Adrenal gland (tissue), 12 donors: ENCODE measurements around the gene NAA38. TPM values are rescaled to one million over a fixed set of nuclear protein-coding genes. Genes with fewer than 3 reads are reported as not detected.
A peak's percentile ranks its signal among the peaks of the same experiment; 100 is the strongest.

ENCODE experiments used
- DNase-seq, 7 donors: peaks; one replicate each; pipeline ENCODE4 v3.0.0-alpha.2; 2019 to 2020
- H3K27ac ChIP-seq, 5 donors: fragments of 200-600 bp; sonication (generic) in 4 of 5; 1 replicate in 3 of 5; 2 replicates in 2 of 5; pipeline versions ENCODE4 v1.5.1 to v1.8.0; 2016 to 2020; ENCODE audit warnings: mild to moderate bottlenecking in 1 of 5
- H3K27me3 ChIP-seq: fragments of 200-600 bp; 2 replicates; pipeline ENCODE4 v1.8.0; 2021
- H3K36me3 ChIP-seq, 2 donors: fragments of 200-600 bp; replicated peaks in 1 of 2; 1 replicate in 1 of 2; 2 replicates in 1 of 2; pipeline versions ENCODE4 v1.5.1 to v1.8.0; 2018 to 2022
- H3K4me1 ChIP-seq, 2 donors: fragments of 200-600 bp; replicated peaks in 1 of 2; 1 replicate in 1 of 2; 2 replicates in 1 of 2; pipeline versions ENCODE4 v1.5.1 to v1.8.0; 2018 to 2021
- H3K4me3 ChIP-seq, 4 donors: fragments of 200-600 bp; sonication (generic) in 3 of 4; one replicate each; pipeline ENCODE4 v1.5.1; 2016 to 2018
- H3K9me3 ChIP-seq, 3 donors: fragments of 200-600 bp; sonication (generic) in 1 of 3; replicated peaks in 1 of 3; 1 replicate in 2 of 3; 2 replicates in 1 of 3; pipeline versions ENCODE4 v1.5.1 to v1.8.0; 2016 to 2021
- POLR2A ChIP-seq, 2 donors: fragments of 450-650 bp; IDR thresholded peaks; one replicate each; pipeline ENCODE4 v1.6.1; 2017; ENCODE audit warnings: antibody characterized with exemption in 2 of 2, mild to moderate bottlenecking in 2 of 2, moderate library complexity in 1 of 2
- WGBS, 4 donors: extraction: QIAGEN DNeasy Blood & Tissue Kit in 2 of 4; methylation state at CpG; one replicate each; pipeline versions ENCODE4 v1.1.5 to v1.1.7; 2013 to 2017; 5-methylcytosine and 5-hydroxymethylcytosine counted together
- intact Hi-C, 2 donors: fragments of 100-400 bp; cut with DNase I; formaldehyde crosslinking; loops; one replicate each; pipeline versions ENCODE4 v1.14.1 to v1.15.0; 2022 to 2023
- polyA plus RNA-seq, 3 donors: library from polyadenylated mRNA; stranded (reverse); fragments of 200-250 nt in 2 of 3; fragments of 350-450 nt in 1 of 3; fragmentation: Illumina TruSeq in 1 of 3; extraction: RNeasy Lipid Tissue Mini Kit (QIAGEN cat#74804) in 1 of 3; gene quantifications; one replicate each; pipeline ENCODE4 v1.2.3, GENCODE V29; 2013 to 2014
- total RNA-seq, 9 donors: library from RNA; depleted of rRNA in 4 of 9; stranded (reverse); fragments of >200 nt in 4 of 9; fragments of 120-200 nt in 1 of 9; fragmentation: NEBNext Ultra II Directional in 1 of 9; extraction: Animal tissue kit (Norgen Biotek cat#: 25700) in 1 of 9; gene quantifications; one replicate each; pipeline versions ENCODE4 v1.1.0 to v1.2.4, GENCODE V29; 2013 to 2023
- TF ChIP-seq, protein P1 (sequence below), 6 experiments: fragments of 450-650 bp in 4 of 6; fragments of 200-600 bp in 2 of 6; sonication (generic) in 1 of 6; IDR thresholded peaks; 1 replicate in 5 of 6; 2 replicates in 1 of 6; pipeline versions ENCODE4 v1.5.1 to v1.8.0; 2016 to 2021; ENCODE audit warnings: antibody characterized with exemption in 6 of 6, mild to moderate bottlenecking in 2 of 6, moderate library complexity in 1 of 6
- donor health status: healthy with polysubstance abuse.
- donor health status: Bipolar disorder and iron deficiency.
- donor health status: DM: yes; HTN: yes; CAD: no.
- donor health status: DM: no; HTN: no; CAD: no.
- donor health status: DM: no; HTN: no; CAD: no.
- donor health status: DM: yes; HTN: yes; CAD: no.

The NAA38 gene
- total and polyA plus RNA-seq, 12 donors: 34.5 to 424 (median 128) TPM

- H3K4me3 ChIP-seq: no peak overlapping the region
- DNase-seq: peak in 1 of 7 donors; percentile 19
- no peaks in the 10 kb centered on the region for H3K9me3 ChIP-seq
- H3K4me1 ChIP-seq: peaks cover 6 to 7% of the 10 kb centered on the region in 2 donors
- no peaks in the 10 kb centered on the region for H3K36me3 ChIP-seq
- intact Hi-C loops: no loop called here
- 74 to 85% (median 79%) methylated on average over 5 to 7 of the region's 7 CpGs for WGBS, 4 donors
- no peak overlapping the region for H3K27ac ChIP-seq
- H3K27me3 ChIP-seq: no peaks in the 10 kb centered on the region
- TF ChIP-seq, protein P1, sequence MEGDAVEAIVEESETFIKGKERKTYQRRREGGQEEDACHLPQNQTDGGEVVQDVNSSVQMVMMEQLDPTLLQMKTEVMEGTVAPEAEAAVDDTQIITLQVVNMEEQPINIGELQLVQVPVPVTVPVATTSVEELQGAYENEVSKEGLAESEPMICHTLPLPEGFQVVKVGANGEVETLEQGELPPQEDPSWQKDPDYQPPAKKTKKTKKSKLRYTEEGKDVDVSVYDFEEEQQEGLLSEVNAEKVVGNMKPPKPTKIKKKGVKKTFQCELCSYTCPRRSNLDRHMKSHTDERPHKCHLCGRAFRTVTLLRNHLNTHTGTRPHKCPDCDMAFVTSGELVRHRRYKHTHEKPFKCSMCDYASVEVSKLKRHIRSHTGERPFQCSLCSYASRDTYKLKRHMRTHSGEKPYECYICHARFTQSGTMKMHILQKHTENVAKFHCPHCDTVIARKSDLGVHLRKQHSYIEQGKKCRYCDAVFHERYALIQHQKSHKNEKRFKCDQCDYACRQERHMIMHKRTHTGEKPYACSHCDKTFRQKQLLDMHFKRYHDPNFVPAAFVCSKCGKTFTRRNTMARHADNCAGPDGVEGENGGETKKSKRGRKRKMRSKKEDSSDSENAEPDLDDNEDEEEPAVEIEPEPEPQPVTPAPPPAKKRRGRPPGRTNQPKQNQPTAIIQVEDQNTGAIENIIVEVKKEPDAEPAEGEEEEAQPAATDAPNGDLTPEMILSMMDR (IDR thresholded peaks at IDR 0.05): no peak
- no peak for TF ChIP-seq POLR2A (IDR thresholded peaks at IDR 0.05)
Measured at GRCh38 chr17:7831233-7831632, 26.1 kb downstream of the NAA38 start.

- H3K9me3 ChIP-seq: no peaks in the 10 kb centered on the region
- H3K4me3 ChIP-seq: no peak overlapping the region
- no peaks in the 10 kb centered on the region for H3K36me3 ChIP-seq
- intact Hi-C loops: no loop called here
- DNase-seq: peak in 3 of 7 donors; percentile 13 to 21 (median 20)
- no peak overlapping the region for H3K27ac ChIP-seq
- H3K27me3 ChIP-seq: no peaks in the 10 kb centered on the region
- peaks cover 7 to 8% of the 10 kb centered on the region in 2 donors for H3K4me1 ChIP-seq
- 71 to 88% (median 82%) methylated on average over 2 to 8 of the region's 8 CpGs for WGBS, 4 donors
- no peak for TF ChIP-seq POLR2A (IDR thresholded peaks at IDR 0.05)
- TF ChIP-seq, protein P1 (IDR thresholded peaks at IDR 0.05): no peak
Measured at GRCh38 chr17:7830616-7831015, 26.7 kb downstream of the NAA38 start.

DNA sequence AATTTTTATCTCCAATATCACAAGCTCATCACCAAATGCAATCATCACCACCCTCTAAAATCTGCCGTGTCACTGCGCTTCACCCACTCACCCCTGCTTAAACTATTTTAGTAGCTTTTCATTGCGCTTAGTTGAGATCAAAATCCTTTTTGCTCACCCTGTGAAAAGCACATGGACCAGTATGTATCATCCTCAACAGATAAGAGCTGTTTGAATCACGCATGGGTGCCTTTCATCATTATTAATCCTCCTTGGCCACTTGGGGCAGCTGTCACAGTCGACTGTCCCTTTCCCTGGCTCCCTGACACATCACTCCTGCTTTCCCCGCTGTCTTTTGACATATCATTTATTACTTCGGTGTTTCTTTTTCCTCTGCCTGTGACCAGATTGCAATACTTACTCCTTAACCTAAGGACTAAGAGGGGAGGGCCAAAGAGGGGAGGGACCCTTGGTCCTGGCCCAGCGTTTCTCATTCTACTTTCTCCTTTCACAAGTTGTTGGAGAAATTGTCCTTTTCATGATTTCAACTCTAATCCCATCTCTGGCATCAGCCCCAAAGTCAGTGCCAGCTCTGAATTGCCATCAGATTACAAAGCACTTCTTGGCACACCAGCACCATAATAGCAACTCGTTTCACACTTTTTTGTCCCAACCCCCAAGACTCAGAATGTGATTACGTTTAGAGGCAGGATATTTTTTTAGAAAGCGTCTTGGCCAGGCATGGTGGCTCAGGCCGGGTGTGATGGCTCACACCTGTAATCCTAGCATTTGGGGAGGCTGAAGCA is 32.0 kb downstream of the NAA38 start:
- DNase-seq: peak in 6 of 7 donors; percentile 49 to 69 (median 57)
- no peak overlapping the region for H3K27ac ChIP-seq
- no peaks in the 10 kb centered on the region for H3K36me3 ChIP-seq
- no peak for TF ChIP-seq POLR2A (IDR thresholded peaks at IDR 0.05)
- TF ChIP-seq, protein P1 (IDR thresholded peaks at IDR 0.05): peak in 4 of 6 experiments; percentile 21 to 38 (median 31)
- H3K4me3 ChIP-seq: no peak overlapping the region
- WGBS, 4 donors: 27 to 34% (median 33%) methylated on average over 12 of the region's 12 CpGs
- intact Hi-C loops: no loop called here
- no peaks in the 10 kb centered on the region for H3K27me3 ChIP-seq
- H3K4me1 ChIP-seq: peaks cover 0 to 10% of the 10 kb centered on the region in 2 donors
- H3K9me3 ChIP-seq: no peaks in the 10 kb centered on the region

DNA sequence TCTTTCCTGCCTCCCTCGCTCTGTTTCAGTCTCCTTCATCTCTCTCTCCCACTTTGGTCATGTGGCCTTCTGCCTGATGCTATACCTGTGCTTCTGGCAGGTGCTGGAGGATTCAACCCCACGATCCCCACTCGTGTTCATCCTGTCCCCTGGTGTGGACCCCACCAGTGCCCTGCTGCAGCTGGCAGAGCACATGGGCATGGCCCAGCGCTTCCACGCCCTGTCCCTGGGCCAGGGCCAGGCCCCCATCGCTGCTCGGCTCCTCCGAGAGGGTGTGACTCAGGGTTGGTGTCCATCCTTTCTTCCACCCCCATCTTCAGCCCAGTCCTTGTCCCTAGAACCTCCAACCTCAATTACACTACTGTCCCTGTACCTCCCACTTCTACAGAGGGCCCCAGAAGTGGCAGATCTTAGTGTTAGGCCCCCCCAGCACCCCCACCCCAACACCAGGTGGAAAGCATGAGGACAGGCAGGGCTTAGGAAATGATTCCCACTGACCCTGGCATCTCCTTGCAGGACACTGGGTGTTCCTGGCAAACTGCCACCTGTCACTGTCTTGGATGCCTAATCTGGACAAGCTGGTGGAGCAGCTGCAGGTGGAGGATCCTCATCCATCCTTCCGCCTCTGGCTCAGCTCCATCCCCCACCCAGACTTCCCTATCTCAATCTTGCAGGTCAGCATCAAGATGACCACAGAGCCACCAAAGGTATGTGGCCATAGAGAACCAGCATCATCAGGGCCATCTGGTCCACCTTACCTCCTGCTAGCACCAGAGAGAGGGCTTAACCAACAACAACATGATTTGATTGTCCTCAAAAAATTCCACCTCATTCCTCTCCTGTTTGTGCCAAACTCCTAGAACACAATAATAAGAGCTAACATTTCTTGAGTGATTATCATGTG is 33.1 kb downstream of the NAA38 start:
- intact Hi-C loops: loop anchor here in 1 of 2 donors (5.0 kb wide), 1 partner anchor 33 kb away; the partner anchor contains the start of genes CYB5D1, NAA38 and TMEM88
- 62 to 78% (median 73%) methylated on average over 9 of the region's 9 CpGs for WGBS, 4 donors

More for the DNA sequence above, 33.1 kb downstream of the NAA38 start:
- peak in 5 of 7 donors; percentile 25 to 60 (median 31) for DNase-seq
- no peak for TF ChIP-seq POLR2A (IDR thresholded peaks at IDR 0.05)
- TF ChIP-seq, protein P1 (IDR thresholded peaks at IDR 0.05): no peak
- Histone ChIP-seq H3K27ac (no peak overlapping the region), H3K4me3 (no peak overlapping the region), H3K9me3 (no peaks in the 10 kb centered on the region), H3K36me3 (no peaks in the 10 kb centered on the region), H3K4me1 (peaks cover 0 to 10% of the 10 kb centered on the region in 2 donors), H3K27me3 (no peaks in the 10 kb centered on the region)
